Dendritic cell treated with granulocyte-macrophage colony-stimulating factor and Interleukin-4, amounts not matched to agents 40 ng/mL and 50 ng/mL, for 4 days (primary cell): ENCODE results near the gene GCH1.
"Not testable (repeated sequence)": the region's sequence is repeated elsewhere in the genome, so short reads cannot be mapped to it uniquely, and the experiment has no call there.

ENCODE experiments used
- H3K27ac Mint-ChIP-seq: one replicate; pipeline ENCODE4 v1.8.0; 2022; ENCODE audit warnings: mild to moderate bottlenecking, mixed read lengths
- H3K27me3 Mint-ChIP-seq: one replicate; pipeline ENCODE4 v1.8.0; 2022; ENCODE audit warnings: mild to moderate bottlenecking, mixed read lengths
- H3K36me3 Mint-ChIP-seq: one replicate; pipeline ENCODE4 v1.8.0; 2022; ENCODE audit warnings: low read depth, mixed read lengths
- H3K4me1 Mint-ChIP-seq: one replicate; pipeline ENCODE4 v1.8.0; 2022; ENCODE audit warnings: low read depth, mixed read lengths
- H3K4me3 Mint-ChIP-seq: one replicate; pipeline ENCODE4 v1.8.0; 2022; ENCODE audit warnings: mild to moderate bottlenecking, moderate library complexity, mixed read lengths
- H3K9me3 Mint-ChIP-seq: one replicate; pipeline ENCODE4 v1.8.0; 2022; ENCODE audit warnings: mixed read lengths
- intact Hi-C: fragments of 100-400 bp; cut with micrococcal nuclease; formaldehyde crosslinking; loops from one replicate; pipeline ENCODE4 v1.15.0; 2022

GCH1 gene

GRCh38 chr14:54803396-54803795 lies 99.2 kb downstream of the GCH1 start:
- Mint-ChIP-seq H3K9me3 (no peaks in the 10 kb centered on the region), H3K27me3 (peaks cover 21% of the 10 kb centered on the region), H3K36me3 (no peaks in the 10 kb centered on the region), H3K4me3 (no peak overlapping the region), H3K27ac (no peak overlapping the region), H3K4me1 (peaks cover 14% of the 10 kb centered on the region)
- intact Hi-C loops = loop anchor here (10.0 kb wide), 1 partner anchor 181 kb away; no protein-coding TSS in a partner anchor

- not testable (repeated sequence) for H3K36me3 Mint-ChIP-seq, H3K9me3 Mint-ChIP-seq, H3K27ac Mint-ChIP-seq, H3K4me3 Mint-ChIP-seq
- Mint-ChIP-seq H3K27me3 (peaks cover 21% of the 10 kb centered on the region), H3K4me1 (peaks cover 14% of the 10 kb centered on the region)
- intact Hi-C loops = loop anchor here (10.0 kb wide), 1 partner anchor 183 kb away; no protein-coding TSS in a partner anchor
These were observed 101.1 kb downstream of the GCH1 start for GRCh38 chr14:54801482-54801881.

- Mint-ChIP-seq H3K4me3 (no peak overlapping the region), H3K9me3 (peaks cover 14% of the 10 kb centered on the region), H3K27ac (no peak overlapping the region), H3K36me3 (no peaks in the 10 kb centered on the region), H3K4me1 (peaks cover 5% of the 10 kb centered on the region), H3K27me3 (peaks cover 5% of the 10 kb centered on the region)
- intact Hi-C loops = no loop called here
These were observed 104.0 kb downstream of the GCH1 start for GRCh38 chr14:54798465-54799124.

- Mint-ChIP-seq H3K27ac (no peak overlapping the region), H3K9me3 (peaks cover 14% of the 10 kb centered on the region), H3K36me3 (no peaks in the 10 kb centered on the region), H3K27me3 (peaks cover 5% of the 10 kb centered on the region), H3K4me1 (peaks cover 5% of the 10 kb centered on the region), H3K4me3 (no peak overlapping the region)
- intact Hi-C loops = no loop called here
These were observed 104.6 kb downstream of the GCH1 start for GRCh38 chr14:54797986-54798385.

- Mint-ChIP-seq H3K4me3 (no peak overlapping the region), H3K27ac (no peak overlapping the region), H3K4me1 (peaks cover 5% of the 10 kb centered on the region), H3K36me3 (no peaks in the 10 kb centered on the region), H3K9me3 (peaks cover 14% of the 10 kb centered on the region), H3K27me3 (peaks cover 5% of the 10 kb centered on the region)
- intact Hi-C loops = no loop called here
These were observed 105.1 kb downstream of the GCH1 start for GRCh38 chr14:54797556-54797955.

- H3K27me3 Mint-ChIP-seq = peaks cover 2% of the 10 kb centered on the region
- H3K9me3 Mint-ChIP-seq = peaks cover 14% of the 10 kb centered on the region
- H3K4me3 Mint-ChIP-seq = no peak overlapping the region
- peaks cover 5% of the 10 kb centered on the region for H3K4me1 Mint-ChIP-seq
- H3K36me3 Mint-ChIP-seq = no peaks in the 10 kb centered on the region
- H3K27ac Mint-ChIP-seq = no peak overlapping the region
- intact Hi-C loops = no loop called here
These were observed 105.7 kb downstream of the GCH1 start for GRCh38 chr14:54796961-54797360.

GRCh38 chr14:54794796-54795195 lies 107.8 kb downstream of the GCH1 start:
- H3K9me3 Mint-ChIP-seq = peaks cover 14% of the 10 kb centered on the region
- H3K36me3 Mint-ChIP-seq = no peaks in the 10 kb centered on the region
- intact Hi-C loops = no loop called here
- peaks cover 2% of the 10 kb centered on the region for H3K4me1 Mint-ChIP-seq
- H3K4me3 Mint-ChIP-seq = no peak overlapping the region
- H3K27ac Mint-ChIP-seq = no peak overlapping the region
- no peaks in the 10 kb centered on the region for H3K27me3 Mint-ChIP-seq

GRCh38 chr14:54794159-54794558 lies 108.5 kb downstream of the GCH1 start:
- no peaks in the 10 kb centered on the region for H3K36me3 Mint-ChIP-seq
- no peaks in the 10 kb centered on the region for H3K27me3 Mint-ChIP-seq
- H3K4me1 Mint-ChIP-seq = no peaks in the 10 kb centered on the region
- H3K4me3 Mint-ChIP-seq = no peak overlapping the region
- intact Hi-C loops = no loop called here
- H3K27ac Mint-ChIP-seq = no peak overlapping the region
- H3K9me3 Mint-ChIP-seq = peaks cover 14% of the 10 kb centered on the region

- Mint-ChIP-seq H3K36me3 (no peaks in the 10 kb centered on the region), H3K27ac (no peak overlapping the region), H3K4me1 (peaks cover 13% of the 10 kb centered on the region), H3K4me3 (no peak overlapping the region), H3K9me3 (peaks cover 14% of the 10 kb centered on the region), H3K27me3 (no peaks in the 10 kb centered on the region)
- intact Hi-C loops = no loop called here
These were observed 110.3 kb downstream of the GCH1 start for GRCh38 chr14:54792288-54792687.
